Measurements from ENCODE around the gene NMRK1. TPM values are rescaled to one million over a fixed set of nuclear protein-coding genes. Genes with fewer than 3 reads are reported as not detected.

NMRK1 gene
- total RNA-seq, 1 experiment from 2014 or later, result 0.67 TPM

DNA sequence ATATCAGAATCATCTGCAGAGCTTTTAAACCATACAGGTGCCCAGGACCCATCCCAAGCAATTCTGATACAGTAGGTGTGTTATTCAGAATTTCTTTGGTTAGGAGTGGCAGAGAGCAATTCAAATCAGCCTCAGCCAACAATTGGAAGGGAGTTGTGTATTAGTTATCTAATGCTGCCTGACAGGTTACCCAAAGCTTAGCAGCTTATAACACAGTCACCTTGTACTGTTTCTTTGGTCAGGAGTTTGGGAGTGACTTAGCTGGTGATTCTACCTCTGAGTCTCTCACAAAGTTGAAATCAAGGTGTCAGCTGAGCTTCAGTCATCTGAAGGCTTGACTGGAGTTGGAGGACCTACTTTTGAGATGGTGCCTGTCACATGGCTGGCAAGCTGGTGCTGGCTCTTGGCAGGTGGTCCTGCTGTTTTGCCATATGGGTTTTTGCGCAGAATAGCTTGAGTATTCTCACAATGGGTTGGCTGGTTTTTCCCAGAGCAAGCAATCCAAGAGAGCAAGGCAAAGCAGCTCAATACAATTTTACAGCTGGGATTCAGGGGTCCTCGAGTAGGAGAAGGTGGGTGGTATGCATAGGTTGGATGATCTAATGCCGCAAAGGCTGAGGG is 41.1 kb downstream of the NMRK1 start:
- ChIA-PET CTCF (no interaction called here), POLR2A (ENCODE audit: low non-redundant PET) (no interaction called here)
- Histone ChIP-seq H3K4me1 (ENCODE audit: insufficient read depth, low read length, poor library complexity, severe bottlenecking) (no peaks in the 10 kb centered on the region), H3K27me3 (replicated peaks; ENCODE audit: insufficient read depth, low read depth, low read length, poor library complexity) (peaks cover 5% of the 10 kb centered on the region), H3K9me3 (ENCODE audit: low read depth, low read length, poor library complexity, severe bottlenecking) (no peaks in the 10 kb centered on the region), H3K4me3 (ENCODE audit: low read depth, low read length, poor library complexity, severe bottlenecking) (no peak overlapping the region), H3K27ac (ENCODE audit: low read depth, low read length, poor library complexity, severe bottlenecking) (no peak overlapping the region), H3K36me3 (ENCODE audit: insufficient read depth, low read length, poor library complexity, severe bottlenecking) (no peaks in the 10 kb centered on the region)
- no TSS peak for BruUV-seq (replicated peaks)
- DNase-seq (ENCODE audit: low spot score), result no peak
- TF ChIP-seq, protein P1, sequence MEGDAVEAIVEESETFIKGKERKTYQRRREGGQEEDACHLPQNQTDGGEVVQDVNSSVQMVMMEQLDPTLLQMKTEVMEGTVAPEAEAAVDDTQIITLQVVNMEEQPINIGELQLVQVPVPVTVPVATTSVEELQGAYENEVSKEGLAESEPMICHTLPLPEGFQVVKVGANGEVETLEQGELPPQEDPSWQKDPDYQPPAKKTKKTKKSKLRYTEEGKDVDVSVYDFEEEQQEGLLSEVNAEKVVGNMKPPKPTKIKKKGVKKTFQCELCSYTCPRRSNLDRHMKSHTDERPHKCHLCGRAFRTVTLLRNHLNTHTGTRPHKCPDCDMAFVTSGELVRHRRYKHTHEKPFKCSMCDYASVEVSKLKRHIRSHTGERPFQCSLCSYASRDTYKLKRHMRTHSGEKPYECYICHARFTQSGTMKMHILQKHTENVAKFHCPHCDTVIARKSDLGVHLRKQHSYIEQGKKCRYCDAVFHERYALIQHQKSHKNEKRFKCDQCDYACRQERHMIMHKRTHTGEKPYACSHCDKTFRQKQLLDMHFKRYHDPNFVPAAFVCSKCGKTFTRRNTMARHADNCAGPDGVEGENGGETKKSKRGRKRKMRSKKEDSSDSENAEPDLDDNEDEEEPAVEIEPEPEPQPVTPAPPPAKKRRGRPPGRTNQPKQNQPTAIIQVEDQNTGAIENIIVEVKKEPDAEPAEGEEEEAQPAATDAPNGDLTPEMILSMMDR (conservative IDR thresholded peaks at IDR 0.05; ENCODE audit: low read depth, low read length), result no peak
- no peak for TF ChIP-seq EZH2 (IDR thresholded peaks at IDR 0.05; ENCODE audit: borderline replicate concordance, low read depth, low read length, poor library complexity, severe bottlenecking)
- intact Hi-C loops (cut with micrococcal nuclease; ENCODE audit: unreplicated experiment), result no loop called here

DNA sequence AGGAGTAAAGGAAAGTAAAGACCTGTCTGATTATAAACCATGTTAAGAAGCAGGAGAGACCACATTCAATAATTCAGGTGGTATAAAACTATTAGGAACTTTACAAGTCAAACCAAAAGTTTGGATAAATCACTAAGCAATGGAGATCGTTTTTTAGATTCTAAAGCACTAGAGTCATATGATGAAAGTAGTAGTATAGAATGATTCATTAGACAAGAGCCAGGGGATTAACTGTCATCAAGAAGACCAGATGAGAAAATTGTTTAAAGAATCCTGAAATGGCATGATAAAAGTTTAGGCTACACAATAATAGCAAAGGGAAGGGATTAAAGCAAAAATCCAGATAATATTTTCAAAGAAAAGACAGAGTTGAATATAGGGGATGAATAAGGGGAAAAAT is 46.9 kb downstream of the NMRK1 start:
- TF ChIP-seq EZH2 (IDR thresholded peaks at IDR 0.05; ENCODE audit: borderline replicate concordance, low read depth, low read length, poor library complexity, severe bottlenecking), result no peak
- TF ChIP-seq, protein P1 (conservative IDR thresholded peaks at IDR 0.05; ENCODE audit: low read depth, low read length), result no peak

DNA sequence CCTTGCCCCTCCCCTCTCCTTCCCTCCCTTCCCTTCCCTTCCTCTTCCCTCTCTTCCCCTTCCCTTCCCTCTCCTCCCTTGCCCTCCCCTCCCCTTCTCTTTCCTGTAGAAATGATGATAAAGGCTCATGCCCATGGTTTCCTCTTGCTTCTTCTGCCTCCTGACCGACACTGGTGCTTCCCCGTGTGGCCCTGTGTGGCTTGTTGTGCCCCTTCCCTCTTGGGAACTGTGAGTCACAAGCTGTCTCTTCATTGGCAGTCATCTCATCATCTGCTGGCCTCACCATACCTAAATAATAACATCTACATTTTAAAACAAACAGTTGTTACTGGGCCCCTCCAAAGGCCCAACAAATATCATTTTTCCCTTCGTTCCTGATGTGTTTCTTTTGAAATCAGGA is 48.2 kb downstream of the NMRK1 start:
- Histone ChIP-seq H3K36me3 (ENCODE audit: insufficient read depth, low read length, poor library complexity, severe bottlenecking) (no peaks in the 10 kb centered on the region), H3K27ac (ENCODE audit: low read depth, low read length, poor library complexity, severe bottlenecking) (no peak overlapping the region), H3K27me3 (replicated peaks; ENCODE audit: insufficient read depth, low read depth, low read length, poor library complexity) (peaks cover 4% of the 10 kb centered on the region), H3K9me3 (ENCODE audit: low read depth, low read length, poor library complexity, severe bottlenecking) (no peaks in the 10 kb centered on the region), H3K4me3 (ENCODE audit: low read depth, low read length, poor library complexity, severe bottlenecking) (no peak overlapping the region), H3K4me1 (ENCODE audit: insufficient read depth, low read length, poor library complexity, severe bottlenecking) (no peaks in the 10 kb centered on the region)
- intact Hi-C loops (cut with micrococcal nuclease; ENCODE audit: unreplicated experiment), result no loop called here
- CTCF ChIA-PET, result no interaction called here
- DNase-seq (ENCODE audit: low spot score), result no peak
- no TSS peak for BruUV-seq (replicated peaks)
- POLR2A ChIA-PET (ENCODE audit: low non-redundant PET), result interaction anchor here (0.6 kb wide), 1 partner anchor 1780 kb away, joined by 3 read pairs; no protein-coding TSS in a partner anchor
- TF ChIP-seq EZH2 (IDR thresholded peaks at IDR 0.05; ENCODE audit: borderline replicate concordance, low read depth, low read length, poor library complexity, severe bottlenecking), result no peak
- TF ChIP-seq, protein P1 (conservative IDR thresholded peaks at IDR 0.05; ENCODE audit: low read depth, low read length), result no peak

More for the DNA sequence above, 46.9 kb downstream of the NMRK1 start:
- intact Hi-C loops (cut with micrococcal nuclease; ENCODE audit: unreplicated experiment), result no loop called here
- H3K36me3 ChIP-seq (ENCODE audit: insufficient read depth, low read length, poor library complexity, severe bottlenecking), result no peaks in the 10 kb centered on the region
- no peaks in the 10 kb centered on the region for H3K4me1 ChIP-seq (ENCODE audit: insufficient read depth, low read length, poor library complexity, severe bottlenecking)
- no peaks in the 10 kb centered on the region for H3K9me3 ChIP-seq (ENCODE audit: low read depth, low read length, poor library complexity, severe bottlenecking)
- no TSS peak for BruUV-seq (replicated peaks)
- H3K4me3 ChIP-seq (ENCODE audit: low read depth, low read length, poor library complexity, severe bottlenecking), result no peak overlapping the region
- no peak for DNase-seq (ENCODE audit: low spot score)
- POLR2A ChIA-PET (ENCODE audit: low non-redundant PET), result no interaction called here
- H3K27me3 ChIP-seq (replicated peaks; ENCODE audit: insufficient read depth, low read depth, low read length, poor library complexity), result peaks cover 5% of the 10 kb centered on the region
- CTCF ChIA-PET, result no interaction called here
- no peak overlapping the region for H3K27ac ChIP-seq (ENCODE audit: low read depth, low read length, poor library complexity, severe bottlenecking)

Measured in A673 (cell line).